Medulla oblongata (tissue), 1 donor: ENCODE measurements around the gene LRFN5.

Experiments used
- DNase-seq: peaks from one replicate; pipeline ENCODE4 v3.0.0-alpha.2; 2015; ENCODE audit errors: extremely low spot score

Gene LRFN5

DNA sequence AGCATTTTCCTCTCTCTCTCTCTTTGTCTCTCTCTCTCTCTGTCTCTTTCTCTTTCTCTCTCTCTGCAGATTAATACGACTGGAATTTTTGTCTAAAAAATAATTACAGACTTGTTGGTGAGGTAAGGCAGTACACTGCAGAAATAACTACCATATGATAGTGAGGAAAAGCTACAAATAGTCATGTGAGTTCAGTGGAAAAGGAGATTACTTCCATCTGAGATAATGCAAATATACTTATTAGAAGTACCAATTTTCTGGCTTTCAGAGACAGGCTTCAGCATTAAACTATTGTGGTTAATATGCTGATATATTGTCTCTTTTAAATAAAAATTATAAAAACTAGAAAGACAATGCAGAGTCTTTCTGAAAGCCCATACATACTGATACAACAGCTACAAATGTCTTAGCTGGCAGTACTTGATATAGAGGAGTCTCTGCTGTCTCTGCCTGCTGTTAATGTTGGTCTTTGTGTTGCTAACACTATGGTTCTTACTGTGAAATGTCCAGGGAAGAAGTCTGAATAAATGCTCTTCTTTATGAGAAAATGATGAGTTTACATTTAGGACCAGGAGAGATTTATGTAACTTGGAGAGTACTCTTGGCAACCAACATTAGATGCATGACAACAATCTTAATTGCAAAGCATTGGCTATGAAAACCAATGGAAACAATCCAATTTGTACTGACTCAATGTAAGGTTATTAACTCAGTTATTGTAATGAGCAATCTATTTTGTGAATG lies 167.0 kb downstream of the LRFN5 start:
- DNase-seq: no peak

DNA sequence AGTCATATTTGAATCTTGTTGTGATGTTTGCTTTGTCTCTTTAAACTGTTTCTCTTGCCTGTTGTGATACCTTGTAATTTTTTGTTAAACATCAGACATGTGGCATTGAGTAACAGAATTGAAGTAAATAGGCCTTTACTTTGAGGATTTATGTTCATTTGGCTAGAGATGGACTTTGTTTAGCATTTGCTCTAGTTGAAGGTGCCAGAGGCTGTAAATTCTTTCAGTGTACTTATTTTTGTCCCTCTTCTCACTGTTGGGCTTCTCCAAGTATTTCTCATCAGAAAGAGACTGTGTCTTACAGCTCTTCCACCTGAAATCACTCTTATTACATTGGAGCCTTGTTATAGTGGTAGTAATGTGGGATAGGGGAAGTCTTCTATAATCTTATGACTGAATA lies 175.8 kb downstream of the LRFN5 start:
- DNase-seq: no peak

DNA sequence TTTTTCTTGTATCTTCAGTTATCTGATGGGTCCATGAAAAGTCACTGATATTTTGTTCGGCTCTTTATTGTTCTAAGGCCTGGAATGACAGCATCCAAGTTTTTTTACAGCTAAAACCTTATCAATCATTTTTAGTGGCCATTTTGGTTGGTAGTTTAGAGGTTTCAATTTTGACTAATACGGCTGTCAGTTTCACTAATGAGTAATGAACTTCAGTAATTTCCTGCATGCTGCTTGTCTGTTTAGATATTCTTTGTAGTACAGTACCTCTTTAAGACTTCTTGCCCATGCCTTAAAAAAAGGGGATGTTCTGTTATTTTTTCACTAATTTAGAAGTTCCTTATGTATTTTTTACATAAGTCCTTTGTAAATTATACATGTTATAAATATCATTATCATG lies 176.7 kb downstream of the LRFN5 start:
- no peak for DNase-seq

DNA sequence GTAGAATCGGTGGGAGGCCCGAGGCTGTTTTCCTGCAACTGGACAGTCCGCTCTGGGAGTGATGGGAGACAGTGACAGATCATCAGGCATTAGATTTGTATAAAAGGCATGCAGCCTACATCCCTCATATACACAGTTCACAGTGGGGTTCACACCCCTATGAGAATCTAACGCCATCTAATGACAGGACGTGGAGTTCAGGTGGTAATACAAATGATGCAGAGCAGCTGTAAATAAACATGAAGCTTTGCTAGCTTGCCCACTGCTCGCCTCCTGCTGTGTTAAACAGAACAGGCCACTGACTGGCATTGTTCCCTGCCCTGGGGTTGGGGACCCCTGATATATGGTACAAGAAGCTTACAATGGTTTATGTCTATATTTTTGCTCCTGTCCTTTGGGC lies 179.0 kb downstream of the LRFN5 start:
- no peak for DNase-seq

DNA sequence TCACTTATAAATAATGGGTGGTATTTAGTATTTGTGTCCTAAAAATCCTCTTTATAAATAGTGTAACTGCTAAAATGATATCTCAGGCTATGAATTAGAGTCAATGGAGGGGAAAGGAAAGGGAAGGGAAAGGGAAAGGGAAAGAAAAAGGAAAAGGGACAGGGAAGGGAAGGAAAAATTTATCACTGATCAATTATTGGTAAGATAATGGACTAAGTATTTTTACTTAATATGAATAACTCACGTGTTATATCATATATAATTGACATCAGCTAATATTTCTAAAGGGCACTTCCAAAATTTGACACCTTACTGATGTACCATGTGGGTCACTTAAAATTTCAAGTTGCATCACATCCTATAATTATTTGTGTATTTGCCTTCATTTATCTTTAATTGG lies 193.1 kb downstream of the LRFN5 start:
- DNase-seq: no peak

DNA sequence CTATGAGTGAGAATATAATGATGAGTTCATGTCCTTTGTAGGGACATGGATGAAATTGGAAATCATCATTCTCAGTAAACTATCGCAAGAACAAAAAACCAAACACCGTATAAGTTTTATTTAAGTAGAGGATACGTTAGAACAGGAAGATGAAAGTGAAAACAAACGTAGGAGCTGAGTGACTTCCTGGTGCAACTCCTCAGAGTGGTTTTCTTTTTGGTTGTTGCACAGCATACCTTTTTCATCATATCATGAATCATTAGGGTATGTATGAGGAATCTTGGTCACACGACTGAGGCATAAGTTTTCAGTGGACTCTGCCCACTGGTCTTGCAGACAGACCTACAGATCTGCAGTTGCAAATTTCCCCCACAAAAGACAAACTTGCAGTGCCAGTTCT lies 199.0 kb downstream of the LRFN5 start:
- no peak for DNase-seq

DNA sequence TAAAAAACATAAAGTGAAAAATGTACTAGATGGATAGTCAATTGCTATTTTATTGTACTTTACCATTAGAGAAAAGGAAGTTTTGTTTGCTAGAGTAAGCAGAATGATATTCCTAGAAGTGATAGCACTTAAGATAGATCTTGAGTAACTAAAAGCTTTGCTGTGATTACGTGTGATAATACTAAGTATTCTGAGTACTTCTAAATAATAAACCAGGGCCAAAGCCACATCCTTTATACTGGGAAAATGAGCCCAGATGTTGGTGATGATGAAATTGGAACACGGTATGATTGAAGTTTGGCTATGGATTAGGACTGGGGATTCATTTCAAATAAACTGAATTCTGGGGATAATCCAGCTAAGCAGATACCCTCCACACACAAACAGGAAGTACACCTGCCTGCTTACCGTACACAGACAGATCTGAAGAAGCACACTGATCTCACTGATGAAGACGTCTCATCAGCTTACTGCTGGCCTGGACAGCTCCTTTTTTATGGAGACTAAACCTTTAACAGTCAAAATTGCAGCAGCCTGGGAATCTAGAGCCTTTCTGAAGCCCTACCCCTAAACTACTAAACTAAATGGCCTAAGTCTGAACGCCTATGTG lies 199.8 kb downstream of the LRFN5 start:
- DNase-seq: no peak

DNA sequence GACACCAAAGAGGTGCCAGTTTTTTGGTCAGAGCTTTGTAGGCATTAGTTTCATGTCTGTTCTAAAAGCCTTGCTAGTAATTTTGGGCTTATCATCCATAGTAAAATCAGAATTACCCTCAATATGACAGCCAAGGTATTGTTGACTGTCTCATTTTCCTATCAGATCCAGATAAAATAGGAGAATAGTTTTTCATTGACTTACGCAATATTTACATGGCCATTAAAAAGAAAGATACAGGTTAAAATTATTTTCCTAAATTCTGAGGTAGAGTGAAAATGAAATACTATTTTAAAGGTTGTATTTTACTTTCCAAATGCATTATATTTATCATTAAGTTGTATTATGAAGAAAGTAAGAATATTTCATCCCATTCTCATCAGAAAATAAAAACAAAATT lies 203.7 kb downstream of the LRFN5 start:
- DNase-seq: no peak

DNA sequence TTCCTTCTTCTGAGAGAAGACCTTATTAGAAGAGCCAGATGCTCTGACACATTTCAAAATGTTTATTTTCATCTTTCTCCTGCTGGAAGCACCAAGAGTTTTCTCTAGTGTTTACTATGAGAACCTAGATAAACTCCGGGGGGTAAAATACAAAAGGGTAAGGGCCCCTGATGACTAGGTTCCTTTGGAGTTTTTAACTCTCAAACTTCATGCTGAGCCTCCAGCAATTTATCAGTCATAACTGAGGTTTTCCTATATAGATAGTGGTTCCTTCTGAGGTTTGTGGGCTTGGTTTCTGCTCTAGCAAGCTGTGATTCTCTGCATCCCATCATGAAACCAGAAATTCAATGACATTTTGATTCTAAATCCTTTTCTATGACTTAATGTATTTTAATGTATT lies 210.9 kb downstream of the LRFN5 start:
- DNase-seq: no peak

DNA sequence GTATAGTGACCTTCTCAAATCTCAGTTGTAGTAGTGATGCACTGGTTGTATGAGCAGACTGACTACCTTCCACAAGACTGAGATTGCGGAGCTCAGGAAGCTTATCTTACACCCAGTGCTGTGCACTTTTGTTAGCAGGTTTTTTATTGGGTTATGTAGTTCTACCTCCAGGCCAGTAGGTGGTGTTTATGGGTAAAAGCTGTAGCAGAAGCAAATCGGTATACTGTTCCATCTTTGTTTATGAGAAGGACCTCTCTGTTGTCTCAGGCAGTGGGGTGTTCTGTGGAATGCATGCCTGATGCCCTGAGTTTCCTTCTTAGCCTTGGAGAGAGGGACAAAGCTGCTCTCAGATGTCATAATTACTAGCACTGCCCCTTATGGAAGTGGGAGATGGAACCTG lies 217.8 kb downstream of the LRFN5 start:
- DNase-seq: no peak

DNA sequence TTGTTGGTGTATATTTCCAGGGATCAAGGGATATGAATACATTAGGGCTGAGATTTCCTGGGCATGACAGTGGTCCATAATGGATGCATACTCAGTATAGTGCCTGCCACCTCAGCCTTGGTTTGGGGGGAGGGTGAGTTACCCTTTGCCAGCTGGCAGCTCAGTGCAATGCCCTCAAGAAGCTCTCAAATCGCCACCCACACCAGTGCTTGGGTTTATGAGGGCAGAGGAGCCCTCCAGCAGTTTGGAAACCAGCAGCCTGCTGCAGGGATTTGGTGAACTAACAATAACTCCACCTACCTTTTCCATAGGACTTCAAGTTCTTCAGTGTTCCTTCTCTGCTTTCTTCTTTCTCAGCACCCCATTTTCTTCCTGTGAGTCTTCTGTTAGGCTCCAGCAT lies 218.9 kb downstream of the LRFN5 start:
- DNase-seq: no peak

DNA sequence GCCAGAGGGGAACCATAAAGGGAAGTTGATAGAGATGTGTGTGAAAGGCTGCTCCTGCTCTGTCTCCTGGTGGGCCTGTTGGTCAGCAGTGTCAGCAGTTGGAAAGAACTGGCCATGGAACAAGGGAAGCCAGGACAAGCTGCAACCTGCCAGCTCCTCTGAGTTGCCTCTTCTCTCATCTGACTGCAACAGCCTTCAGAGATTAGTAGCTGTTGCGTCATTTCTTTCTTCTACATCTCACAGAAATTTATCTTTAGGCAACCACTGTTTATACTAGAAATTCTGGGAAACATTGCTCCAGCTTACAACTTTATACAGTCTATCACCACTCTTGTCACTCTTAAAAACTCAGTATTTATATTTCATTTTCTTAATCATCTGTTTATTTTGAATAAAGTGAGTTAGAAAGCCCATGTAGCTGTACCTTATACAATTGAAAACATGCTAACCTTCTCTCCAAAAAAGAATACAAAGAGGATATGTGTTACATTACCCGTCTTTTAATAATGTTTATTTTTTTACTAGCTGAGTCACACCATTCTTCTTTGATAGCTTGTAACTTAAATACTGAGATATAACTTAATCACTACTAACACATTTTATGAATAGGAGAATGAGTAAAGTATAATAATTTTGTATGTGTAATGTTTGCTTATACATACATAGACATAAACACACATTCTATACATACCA lies 224.2 kb downstream of the LRFN5 start:
- DNase-seq: no peak

DNA sequence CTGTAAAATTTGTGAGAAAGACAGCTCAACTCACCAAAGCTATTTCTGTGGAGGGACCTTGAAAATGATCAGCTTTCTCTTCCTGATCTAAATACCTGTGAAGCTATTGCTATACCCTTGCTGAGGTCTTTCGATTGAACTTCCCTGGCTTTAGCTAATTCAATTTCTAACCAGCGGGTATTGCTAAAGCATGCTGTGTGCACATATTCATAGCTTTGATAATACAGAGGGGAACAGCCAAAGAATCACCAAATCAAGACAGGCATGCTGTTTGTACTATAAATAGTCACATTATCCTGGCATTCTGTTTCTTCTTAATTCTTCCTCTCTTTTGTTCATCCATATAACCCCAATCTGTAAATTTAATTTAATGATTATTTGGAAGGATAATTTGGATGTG lies 233.0 kb downstream of the LRFN5 start:
- DNase-seq: no peak

DNA sequence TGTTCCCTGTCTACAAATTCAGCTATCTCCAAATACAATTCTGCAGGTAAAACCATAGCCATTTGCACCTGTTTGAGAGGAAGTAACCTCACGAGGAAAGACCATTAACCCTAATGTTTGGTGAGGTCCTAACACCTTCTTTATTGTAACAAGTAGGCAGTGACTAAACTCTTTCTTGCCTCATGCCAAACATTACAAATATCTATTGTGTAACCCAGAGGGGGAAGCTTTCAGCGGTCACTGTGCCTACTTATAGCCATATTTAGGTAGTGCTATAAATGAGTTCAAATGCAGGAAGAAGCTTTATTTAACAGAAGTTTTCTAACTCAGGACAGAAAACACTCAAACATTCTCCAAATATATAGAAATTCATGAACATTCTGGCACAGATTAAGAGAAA lies 252.7 kb downstream of the LRFN5 start:
- DNase-seq: no peak

DNA sequence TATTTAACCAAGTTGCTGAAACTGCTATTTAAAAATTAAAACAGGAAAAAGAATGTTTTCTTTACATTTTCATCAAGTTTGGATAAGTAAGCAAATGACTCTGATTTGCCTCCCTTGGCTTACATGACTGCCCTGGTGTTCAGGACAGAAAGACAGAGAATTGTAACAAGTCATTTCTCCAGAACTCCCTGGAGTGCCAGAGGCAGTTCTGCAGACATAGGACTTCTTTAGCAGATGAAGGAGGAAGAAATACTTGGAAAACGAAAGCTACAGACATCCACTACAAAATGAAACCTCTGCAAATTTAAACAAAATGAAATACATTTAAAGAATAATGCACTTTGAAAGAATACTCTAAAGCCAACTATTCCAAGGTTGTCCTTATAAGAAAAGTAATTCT lies 253.9 kb downstream of the LRFN5 start:
- DNase-seq: no peak

DNA sequence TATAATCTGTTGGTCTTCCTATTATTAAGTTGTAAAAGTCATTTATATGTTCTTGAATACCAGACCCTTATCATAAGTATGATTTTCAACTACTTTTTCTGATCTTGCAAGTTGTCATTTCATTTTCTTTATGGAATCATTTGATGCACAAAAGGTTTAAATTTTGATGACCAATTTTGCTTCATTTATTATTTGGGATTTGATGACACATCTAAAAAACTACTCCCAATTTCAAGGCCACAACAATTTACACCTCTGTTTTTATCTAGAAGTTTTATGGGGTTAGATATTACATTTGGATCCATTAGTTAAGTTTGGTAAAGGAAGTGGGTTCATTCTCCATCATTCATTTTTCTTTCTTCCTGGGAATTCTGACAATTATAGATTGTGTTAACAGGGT lies 259.2 kb downstream of the LRFN5 start:
- DNase-seq: no peak

DNA sequence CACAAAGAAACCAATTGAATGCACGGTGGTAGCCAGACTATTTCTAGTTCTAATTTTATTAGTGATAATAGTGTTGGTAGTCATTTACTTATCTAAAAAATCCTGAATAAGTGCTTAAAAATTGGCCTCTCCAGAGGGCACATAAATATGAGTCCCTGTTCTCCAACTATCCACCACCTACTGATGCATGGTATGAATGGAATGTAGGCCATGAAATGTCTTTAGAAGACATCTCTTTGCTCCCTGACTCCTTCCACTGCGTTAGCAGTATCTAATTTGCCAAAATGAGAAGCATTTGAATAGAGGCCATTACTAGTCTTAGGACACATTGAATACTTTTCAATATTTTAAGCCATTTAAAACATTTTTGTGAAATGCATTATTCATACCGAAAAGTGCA lies 261.7 kb downstream of the LRFN5 start:
- DNase-seq: no peak

DNA sequence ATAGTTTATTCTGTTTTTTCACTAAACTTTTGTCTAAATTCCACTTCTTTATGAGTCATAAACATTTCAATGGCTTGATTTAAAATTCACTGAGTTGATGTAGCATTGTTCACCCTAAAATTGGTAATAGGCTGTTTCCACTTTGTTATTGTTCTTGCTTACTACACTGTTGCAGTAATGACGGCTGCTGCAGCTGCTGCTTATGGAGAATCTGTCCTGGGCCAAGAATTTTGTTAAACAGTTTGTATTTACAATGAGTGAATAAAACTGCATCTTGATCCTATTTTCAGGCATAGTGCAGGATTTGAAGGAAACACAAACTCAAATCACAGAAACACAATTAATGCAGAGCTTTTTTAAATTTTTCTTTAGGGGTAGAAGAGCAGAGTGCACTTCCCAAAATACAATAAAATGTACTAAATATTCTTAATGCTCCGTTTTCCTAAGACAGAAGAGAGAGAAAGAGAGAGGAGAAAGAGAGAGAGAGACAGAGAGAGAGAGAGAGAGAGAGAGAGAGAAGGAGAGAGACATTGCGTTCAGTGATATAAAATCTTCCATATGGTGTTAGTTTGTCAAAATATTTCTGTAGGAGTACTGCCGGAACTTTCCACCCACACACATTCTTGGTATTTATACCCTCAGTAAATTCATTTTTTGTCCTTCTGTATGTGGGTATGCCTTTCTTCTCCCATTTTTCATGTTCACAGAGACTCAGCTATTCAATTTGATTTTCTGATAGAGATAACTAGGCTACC lies 266.4 kb downstream of the LRFN5 start:
- DNase-seq: no peak

DNA sequence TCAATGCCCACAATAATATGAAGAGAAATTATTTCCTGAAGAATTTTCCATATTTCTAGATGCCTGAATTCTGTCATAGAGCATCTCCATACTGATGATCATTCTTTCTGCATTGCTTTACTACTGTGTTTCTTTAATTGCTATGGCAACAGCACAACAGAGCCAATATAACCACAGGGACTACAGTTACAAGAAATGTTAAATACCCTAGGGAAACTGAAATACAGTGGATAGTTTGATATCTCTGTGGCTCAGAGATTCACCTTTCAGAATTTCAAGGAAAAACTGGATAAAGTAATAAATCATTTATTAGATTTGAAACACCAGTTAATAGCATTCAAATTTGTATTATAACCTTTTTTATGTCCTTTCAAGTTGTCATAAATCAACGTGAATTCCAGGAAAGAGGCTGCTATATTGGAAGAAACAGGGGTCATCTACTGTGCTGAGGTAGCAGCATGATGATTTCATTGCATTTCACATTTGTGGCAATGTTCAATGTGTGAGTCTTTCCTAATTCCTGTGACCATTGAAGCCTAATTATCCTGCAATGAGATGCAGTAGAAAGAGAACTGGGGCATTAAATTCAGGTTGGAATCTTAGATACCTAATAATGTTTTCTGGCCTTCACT lies 267.1 kb downstream of the LRFN5 start:
- DNase-seq: no peak

DNA sequence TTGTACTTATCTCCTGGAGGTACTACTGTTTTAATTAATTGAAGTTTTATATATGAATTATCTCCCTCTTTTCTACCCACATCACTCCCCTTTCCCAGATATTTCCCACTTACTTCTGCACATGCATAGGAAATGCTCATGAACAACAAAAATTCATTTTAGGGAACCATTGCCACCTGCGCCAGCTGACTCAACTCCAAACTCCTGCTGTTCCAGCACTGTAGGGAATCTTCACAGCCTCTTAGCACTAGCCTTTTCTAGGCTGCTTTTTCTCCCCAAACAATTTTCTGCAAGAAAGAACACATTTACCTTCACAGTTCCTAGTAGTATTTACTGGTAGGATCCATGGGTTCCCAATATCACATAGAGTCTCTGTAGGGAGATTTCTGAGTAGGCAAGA lies 268.4 kb downstream of the LRFN5 start:
- DNase-seq: no peak

DNA sequence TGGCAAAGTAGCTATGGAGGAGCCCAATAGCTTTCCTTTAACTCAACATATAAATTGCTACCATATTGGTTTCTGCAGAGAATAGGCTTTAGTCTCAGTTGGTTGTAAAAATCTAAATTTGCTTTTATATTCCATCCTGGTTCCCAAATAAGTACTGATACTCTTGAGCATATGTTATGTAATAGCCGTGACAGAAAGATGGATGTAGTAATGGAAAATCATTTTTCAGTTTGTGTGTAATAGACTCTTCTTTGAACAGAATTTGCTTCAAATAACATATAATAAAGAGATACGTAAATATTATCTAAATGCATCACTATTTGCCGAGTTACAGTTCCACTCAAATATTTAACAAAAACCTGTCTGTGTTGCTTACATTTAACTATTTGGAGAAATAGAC lies 271.6 kb downstream of the LRFN5 start:
- no peak for DNase-seq

DNA sequence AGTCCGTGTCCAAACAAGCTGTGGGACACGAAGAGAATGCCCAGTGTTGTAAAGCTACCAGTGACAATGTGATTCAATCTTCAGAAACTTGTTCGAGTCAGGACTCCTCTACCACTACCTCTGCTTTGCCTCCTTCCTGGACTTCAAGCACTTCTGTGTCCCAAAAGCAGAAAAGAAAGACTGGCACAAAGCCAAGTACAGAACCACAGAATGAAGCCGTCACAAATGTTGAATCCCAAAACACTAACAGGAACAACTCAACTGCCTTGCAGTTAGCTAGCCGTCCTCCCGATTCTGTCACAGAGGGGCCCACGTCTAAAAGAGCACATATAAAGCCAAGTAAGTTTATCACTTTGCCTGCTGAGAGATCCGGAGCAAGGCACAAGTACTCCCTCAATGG lies 284.9 kb downstream of the LRFN5 start:
- peak; percentile 4 for DNase-seq
